ENCODE data around the gene NIPAL3. TPM values are rescaled to one million over a fixed set of nuclear protein-coding genes. Genes with fewer than 3 reads are reported as not detected.

The NIPAL3 gene
- polyA plus RNA-seq = 22.7 and 29.0 TPM in 2 replicates

DNA sequence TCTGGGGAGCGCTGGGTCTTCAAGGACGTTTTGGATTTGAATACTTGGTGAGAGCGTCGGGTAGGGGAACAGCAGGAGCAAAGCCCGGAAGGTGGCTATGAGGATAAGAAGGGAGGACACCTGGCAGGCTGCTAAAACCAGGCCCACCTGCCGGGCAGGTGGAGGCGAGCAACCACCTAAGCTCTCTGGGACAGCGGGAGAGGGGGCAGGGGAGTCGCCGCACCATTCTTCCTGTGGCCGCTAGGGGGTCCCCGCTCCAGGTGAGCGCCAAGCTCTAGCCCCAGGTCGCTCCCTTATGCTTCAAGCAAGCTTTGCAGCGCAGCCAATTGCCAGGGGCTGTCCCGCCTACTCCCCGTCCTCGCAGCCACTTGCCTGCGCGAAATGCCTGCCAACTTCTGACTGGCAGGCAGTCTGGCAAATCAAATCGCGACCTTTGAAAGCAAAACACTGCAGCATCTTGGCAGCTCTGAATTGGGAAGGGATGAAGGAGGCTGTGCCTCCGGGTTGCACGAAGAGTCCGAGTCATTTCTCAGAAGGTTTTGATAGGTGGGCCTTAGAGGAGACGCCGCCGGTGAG lies at the start of gene NIPAL3:
Gene NIPAL3 (plus strand): TSS at position 469 of the 576 bp plus-strand sequence. CDS start 3,746 bp downstream, outside the sequence.

GRCh38 chr1:24413350-24414163 lies 2.0 kb upstream of the NIPAL3 start, which contains the start of gene STPG1:
TSS of gene STPG1 (minus strand) at chr1:24413782. CDS start at chr1:24401388, 12,394 bp downstream.

DNA sequence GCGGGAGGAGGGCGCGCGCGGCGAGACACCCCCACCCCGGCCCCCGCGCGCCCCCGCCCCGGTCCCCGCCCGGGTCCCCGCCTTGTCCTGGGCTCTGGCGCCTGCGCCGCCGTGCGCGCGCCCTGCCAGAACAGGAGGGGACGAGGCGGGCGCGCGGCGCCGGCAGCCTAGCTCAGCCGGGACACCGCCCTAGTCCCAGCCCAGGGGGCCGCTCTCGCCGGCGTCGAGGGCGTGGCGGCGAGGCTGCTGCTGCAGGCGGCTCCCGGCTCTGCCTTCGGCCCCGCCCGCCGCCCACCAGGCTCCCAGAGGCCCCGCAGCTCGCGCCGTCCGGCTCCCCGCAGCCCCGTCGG lies 87.1 kb downstream of the NIPAL3 start, which contains the start of gene RCAN3:
Gene RCAN3 (plus strand): TSS at position 128 of the 350 bp plus-strand sequence. CDS start 11,537 bp downstream, outside the sequence.

Other genes starting within 250 kb of the NIPAL3 start
- gene IFNLR1, start 228.5 kb upstream of the NIPAL3 start, polyA plus RNA-seq = not detected in 2 replicates
- 0.13 TPM in 1 of 2 replicates, not detected in the other for gene GRHL3, start 96.4 kb upstream of the NIPAL3 start, polyA plus RNA-seq
- 20.4 and 21.3 TPM in 2 replicates for gene STPG1, start 2.0 kb upstream of the NIPAL3 start, polyA plus RNA-seq
- gene RCAN3, start 87.0 kb downstream of the NIPAL3 start, polyA plus RNA-seq = 0.78 and 2.0 TPM in 2 replicates
- gene NCMAP, start 140.3 kb downstream of the NIPAL3 start, polyA plus RNA-seq = not detected in 2 replicates
- 86.0 and 124 TPM in 2 replicates for gene SRRM1, start 227.5 kb downstream of the NIPAL3 start, polyA plus RNA-seq

Data from Purkinje cell (primary cell).